GM19351 (cell line): ENCODE data around the gene C1QTNF9.
"Not testable (repeated sequence)": the region's sequence is repeated elsewhere in the genome, so short reads cannot be mapped to it uniquely, and the experiment has no call there.

Experiments
- ATAC-seq: cut with Tn5 transposase; IDR thresholded peaks from one replicate; pipeline ENCODE4 v1.9.1; 2021; ENCODE audit warnings: mild to moderate bottlenecking, moderate library complexity; ENCODE audit not compliant: unreplicated experiment

Gene C1QTNF9

GRCh38 chr13:24319641-24320040, 10.3 kb downstream of the C1QTNF9 start:
- not testable (repeated sequence) for ATAC-seq

DNA sequence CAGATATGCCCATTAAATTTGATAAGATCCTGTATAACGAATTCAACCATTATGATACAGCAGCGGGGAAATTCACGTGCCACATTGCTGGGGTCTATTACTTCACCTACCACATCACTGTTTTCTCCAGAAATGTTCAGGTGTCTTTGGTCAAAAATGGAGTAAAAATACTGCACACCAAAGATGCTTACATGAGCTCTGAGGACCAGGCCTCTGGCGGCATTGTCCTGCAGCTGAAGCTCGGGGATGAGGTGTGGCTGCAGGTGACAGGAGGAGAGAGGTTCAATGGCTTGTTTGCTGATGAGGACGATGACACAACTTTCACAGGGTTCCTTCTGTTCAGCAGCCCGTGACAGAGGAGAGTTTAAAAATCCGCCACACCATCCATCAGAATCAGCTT, 12.0 kb downstream of the C1QTNF9 start:
- not testable (repeated sequence) for ATAC-seq

DNA sequence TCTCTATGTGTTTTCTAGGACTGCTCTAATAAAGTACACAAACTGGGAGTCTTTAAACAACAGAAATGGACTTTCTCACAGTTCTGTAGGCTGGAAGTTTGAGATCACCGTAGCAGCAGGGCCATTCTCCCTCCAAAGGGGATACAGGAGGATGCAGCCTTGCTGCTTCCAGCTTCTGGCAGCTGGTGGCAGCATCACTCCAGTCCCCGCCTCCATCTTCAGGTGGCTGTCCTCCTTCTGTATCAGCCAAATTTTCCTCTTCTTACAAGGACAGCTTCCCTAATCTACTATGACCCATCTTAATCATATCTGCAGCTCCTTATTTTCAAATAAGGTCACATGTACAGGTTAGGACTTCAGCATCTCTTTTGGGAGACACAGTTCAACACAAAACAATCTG, 13.1 kb downstream of the C1QTNF9 start:
- ATAC-seq: not testable (repeated sequence)

- ATAC-seq: no peak
Observed at GRCh38 chr13:24323036-24323738, 13.8 kb downstream of the C1QTNF9 start.

DNA sequence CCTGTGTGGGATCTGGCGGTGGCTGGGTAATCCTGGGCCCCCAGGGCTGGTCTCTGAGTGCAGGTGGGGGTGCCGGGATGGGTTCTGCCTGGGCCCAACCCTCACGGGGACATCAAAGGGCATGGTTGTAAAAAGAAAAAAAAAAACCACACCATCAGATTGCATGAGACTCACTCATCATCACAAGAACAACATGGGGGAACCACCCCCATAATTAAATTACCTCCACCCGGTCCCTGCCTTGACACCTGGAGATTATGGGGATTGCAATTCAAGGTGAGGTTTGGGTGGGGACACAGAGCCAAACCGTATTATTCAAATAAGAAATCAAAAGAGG, 14.3 kb downstream of the C1QTNF9 start:
- ATAC-seq: no peak

- not testable (repeated sequence) for ATAC-seq
Observed at GRCh38 chr13:24327598-24327997, 18.2 kb downstream of the C1QTNF9 start.

DNA sequence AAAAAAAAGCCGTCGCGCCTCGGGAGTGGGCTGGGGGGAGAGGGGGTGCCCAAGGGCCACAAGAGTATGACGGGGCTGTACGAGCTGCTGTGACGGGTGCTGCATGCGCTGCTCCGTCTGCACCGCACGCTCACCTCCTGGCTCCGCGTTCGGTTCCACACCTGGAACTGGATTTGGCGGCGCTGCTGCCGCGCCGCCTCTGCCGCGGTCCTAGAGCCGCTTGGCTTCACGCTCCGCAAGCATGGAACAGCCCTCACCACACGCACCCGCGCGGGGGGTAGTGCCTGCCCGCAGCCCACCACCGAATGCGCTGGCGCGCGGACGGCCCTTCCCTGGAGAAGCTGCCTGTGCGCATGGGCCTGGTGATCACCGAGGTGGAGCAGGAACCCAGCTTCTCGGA, 18.8 kb downstream of the C1QTNF9 start:
- no peak for ATAC-seq

- ATAC-seq: no peak
Observed at GRCh38 chr13:24338721-24339120, 29.3 kb downstream of the C1QTNF9 start.

- no peak for ATAC-seq
Observed at GRCh38 chr13:24339937-24340607, 30.7 kb downstream of the C1QTNF9 start.

DNA sequence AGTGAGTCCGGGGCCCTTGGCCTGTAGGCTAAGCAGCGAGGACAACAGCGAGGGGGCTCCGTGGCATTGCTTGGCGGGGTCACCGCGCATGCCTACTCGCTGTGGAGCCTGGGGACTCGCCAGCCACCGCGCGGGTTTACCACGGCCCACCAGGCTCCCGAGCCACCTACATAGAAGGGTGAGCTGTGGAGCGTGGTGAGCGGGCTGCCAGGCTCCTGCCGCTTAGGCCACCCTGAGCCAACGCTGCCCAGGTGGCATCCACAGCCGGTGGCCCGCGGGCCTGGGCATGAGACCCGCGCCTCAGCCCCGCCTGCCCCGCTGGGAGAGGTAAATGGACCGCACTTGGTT, 31.2 kb downstream of the C1QTNF9 start:
- no peak for ATAC-seq

DNA sequence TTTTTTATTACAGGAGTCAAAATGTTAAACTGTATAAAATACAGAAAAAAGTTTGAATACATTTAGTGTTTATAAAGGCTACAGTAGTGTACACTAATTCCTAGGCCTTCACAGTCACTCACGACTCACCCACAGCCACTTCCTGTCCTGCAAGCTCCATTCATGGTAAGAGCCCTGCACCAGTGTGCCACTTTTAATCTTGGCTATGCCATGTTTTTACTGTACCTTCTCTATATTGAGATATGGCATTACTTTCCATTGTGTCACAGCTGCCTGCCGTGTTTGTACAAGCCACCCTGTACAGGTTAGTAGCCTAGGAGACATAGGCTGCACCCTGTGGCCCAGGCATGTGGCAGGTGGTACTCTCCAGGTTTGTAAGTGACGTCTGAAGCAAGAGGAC, 32.1 kb downstream of the C1QTNF9 start:
- no peak for ATAC-seq

- no peak for ATAC-seq
Observed at GRCh38 chr13:24348385-24348784, 39.0 kb downstream of the C1QTNF9 start.

- ATAC-seq: no peak
Observed at GRCh38 chr13:24348797-24349515, 39.6 kb downstream of the C1QTNF9 start.

DNA sequence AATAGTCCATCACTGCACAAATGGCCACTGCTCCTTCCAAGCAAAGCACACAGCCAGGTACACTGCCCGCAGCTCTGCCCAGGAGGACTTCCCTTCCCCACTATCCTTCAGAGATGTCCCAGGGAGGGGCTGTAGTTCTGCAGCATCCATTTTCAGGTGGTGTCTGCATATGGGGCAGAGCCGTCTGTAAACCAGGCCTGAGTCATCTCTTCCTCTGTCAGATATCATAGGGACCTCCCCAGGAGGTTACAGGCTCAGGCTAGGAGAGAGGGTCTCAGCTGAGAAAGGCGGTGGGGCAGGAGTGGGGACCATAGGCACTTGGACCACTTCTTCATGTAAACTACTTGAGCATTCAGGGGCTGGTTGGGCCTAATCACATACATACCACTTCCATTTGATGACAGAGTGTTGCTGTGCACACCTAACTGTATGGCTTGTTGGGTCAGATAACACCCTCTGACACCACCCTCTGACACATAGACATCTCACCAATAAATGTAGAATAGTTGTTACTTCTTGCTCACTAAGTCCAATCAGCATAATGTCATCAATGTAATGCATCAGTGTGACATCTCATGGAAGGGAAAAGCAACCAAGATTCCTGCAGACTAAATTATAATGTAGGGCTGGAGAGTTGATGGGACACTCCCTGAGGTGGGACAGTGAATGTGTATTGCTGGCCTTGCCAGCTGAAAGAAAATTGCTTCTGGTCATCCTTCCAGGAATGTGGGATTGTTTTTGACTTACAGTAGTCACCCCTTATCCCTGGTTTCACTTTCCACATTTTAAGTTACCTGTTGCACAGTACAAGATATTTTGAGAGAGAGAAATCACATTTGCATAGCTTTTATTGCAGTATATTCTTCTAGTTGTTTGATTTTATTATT, 40.6 kb downstream of the C1QTNF9 start:
- not testable (repeated sequence) for ATAC-seq

GRCh38 chr13:24351423-24351822, 42.0 kb downstream of the C1QTNF9 start:
- no peak for ATAC-seq

GRCh38 chr13:24353736-24354135, 44.4 kb downstream of the C1QTNF9 start:
- no peak for ATAC-seq

DNA sequence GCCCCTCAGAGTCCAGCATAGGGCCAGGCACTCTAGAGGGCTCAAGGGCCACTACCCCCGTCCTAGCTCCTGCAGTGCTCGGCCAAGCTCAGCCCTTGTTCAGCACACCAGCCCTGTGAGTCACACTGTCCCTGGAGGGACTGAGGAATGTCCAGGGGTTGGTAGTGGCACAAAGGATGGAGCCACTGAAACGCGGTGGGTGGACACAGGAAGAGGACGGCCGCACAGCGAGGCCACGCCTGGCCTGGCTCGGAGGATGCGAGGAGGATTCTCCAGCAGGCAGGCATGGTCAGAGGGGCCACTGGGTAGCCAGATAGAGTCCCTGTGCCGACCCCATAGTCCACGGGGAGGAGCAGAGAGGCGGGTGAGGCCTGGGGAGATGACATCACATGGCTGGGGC, 45.7 kb downstream of the C1QTNF9 start:
- ATAC-seq: no peak

DNA sequence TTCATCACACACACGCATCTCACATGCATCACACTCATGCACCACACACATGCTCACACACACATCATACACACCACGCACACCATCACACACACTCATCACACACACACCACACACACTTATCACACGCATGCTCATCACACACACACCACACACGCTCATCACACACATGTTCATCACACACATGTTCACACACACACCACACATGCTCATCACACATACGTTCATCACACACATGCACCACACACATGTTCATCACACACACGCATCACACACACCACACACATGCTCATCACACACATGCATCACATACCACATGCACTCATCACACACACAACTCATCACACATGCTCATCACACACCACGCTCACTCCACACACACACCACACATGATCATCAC, 46.9 kb downstream of the C1QTNF9 start:
- no peak for ATAC-seq

DNA sequence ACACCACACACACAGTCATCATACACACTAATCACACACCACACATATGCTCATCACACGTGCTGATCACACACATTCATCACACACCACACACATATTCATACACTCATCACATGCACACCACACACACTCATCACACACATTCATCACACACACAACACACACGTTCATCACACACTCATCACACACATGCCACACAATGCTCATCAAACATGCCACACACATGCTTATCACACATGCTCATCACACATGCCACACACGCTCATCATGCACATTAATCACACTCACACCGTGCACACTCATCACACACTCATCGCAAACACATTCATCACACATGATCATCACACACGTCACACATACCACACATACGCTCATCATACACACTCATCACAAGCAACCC, 47.5 kb downstream of the C1QTNF9 start:
- no peak for ATAC-seq

GRCh38 chr13:24357756-24358155, 48.4 kb downstream of the C1QTNF9 start:
- ATAC-seq: no peak

- not testable (repeated sequence) for ATAC-seq
Observed at GRCh38 chr13:24358836-24359235, 49.5 kb downstream of the C1QTNF9 start.
